ENCODE measurements around the gene TMEM150B. TPM values are rescaled to one million over a fixed set of nuclear protein-coding genes. Genes with fewer than 3 reads are reported as not detected.

The TMEM150B gene
- polyA plus RNA-seq, 2 of the 4 experiments (the other 2 are of a cell fraction), result 0.26 to 0.39 TPM

DNA sequence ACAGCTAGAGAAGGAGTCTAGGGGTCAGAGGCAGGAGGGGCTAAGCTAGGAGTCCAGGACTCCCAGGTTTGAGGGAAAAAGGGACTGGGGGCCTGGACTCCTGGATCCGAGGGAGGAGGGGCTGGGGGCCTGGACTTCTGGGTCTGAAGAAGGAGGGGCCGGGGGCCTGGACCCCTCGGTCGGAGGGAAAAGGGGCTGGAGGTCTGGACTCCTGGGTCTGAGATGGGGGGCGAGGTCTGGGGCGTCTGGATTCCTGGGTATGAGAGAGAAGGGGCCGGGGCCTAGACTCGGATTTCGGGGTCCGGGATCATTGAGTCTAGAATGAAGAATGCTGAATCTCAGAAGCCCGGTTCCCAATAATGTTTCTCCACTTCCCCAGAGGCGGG, 22.8 kb downstream of the TMEM150B start:
- DNase-seq (ENCODE audit: low read depth in 1 of 2, low spot score in 1 of 2) (no peak), FAIRE-seq (no peak), ATAC-seq (no peak)
- POLR2A ChIA-PET, result interaction anchor here (0.8 to 2.4 kb wide), 8 partner anchors 11 to 174 kb away, joined by 3 to 14 read pairs (median 4); partner anchors contain the start of genes HSPBP1, KMT5C, TMEM238 and UBE2S
- peaks cover 6% of the 10 kb centered on the region; the same call in 2 of the 3 replicates for H3K4me1 ChIP-seq
- CTCF ChIA-PET, result interaction anchor here (0.6 to 10.1 kb wide), 46 partner anchors 12 to 304 kb away, joined by 3 to 306 read pairs (median 8); partner anchors contain the start of genes BRSK1, GARIN5B, HSPBP1 and IL11
- peak overlapping the region; percentile 87 to 88 for H3K27ac ChIP-seq
- 39% methylated on average over 12 of the region's 12 CpGs for WGBS (ENCODE audit: missing lambda C conversion rate)
- peak overlapping the region; percentile 54 for H3K4me3 ChIP-seq
- no peaks in the 10 kb centered on the region for H3K9me3 ChIP-seq
- no peak for TF ChIP-seq RNF2 (IDR thresholded peaks at IDR 0.05; ENCODE audit: borderline replicate concordance, low read depth)
- TF ChIP-seq SREBF2 (IDR thresholded peaks at IDR 0.05), result no peak
- no peak for TF ChIP-seq NFE2L2 (conservative IDR thresholded peaks at IDR 0.05; ENCODE audit: low read length)
- no peak for TF ChIP-seq HDAC2 (IDR thresholded peaks at IDR 0.05)
- no peak for TF ChIP-seq RARB (CRISPR knock-in tag; IDR thresholded peaks at IDR 0.05)
- no peak for TF ChIP-seq JUN (IDR thresholded peaks at IDR 0.05)
- H3K4me2 ChIP-seq, result peak overlapping the region; percentile 97

DNA sequence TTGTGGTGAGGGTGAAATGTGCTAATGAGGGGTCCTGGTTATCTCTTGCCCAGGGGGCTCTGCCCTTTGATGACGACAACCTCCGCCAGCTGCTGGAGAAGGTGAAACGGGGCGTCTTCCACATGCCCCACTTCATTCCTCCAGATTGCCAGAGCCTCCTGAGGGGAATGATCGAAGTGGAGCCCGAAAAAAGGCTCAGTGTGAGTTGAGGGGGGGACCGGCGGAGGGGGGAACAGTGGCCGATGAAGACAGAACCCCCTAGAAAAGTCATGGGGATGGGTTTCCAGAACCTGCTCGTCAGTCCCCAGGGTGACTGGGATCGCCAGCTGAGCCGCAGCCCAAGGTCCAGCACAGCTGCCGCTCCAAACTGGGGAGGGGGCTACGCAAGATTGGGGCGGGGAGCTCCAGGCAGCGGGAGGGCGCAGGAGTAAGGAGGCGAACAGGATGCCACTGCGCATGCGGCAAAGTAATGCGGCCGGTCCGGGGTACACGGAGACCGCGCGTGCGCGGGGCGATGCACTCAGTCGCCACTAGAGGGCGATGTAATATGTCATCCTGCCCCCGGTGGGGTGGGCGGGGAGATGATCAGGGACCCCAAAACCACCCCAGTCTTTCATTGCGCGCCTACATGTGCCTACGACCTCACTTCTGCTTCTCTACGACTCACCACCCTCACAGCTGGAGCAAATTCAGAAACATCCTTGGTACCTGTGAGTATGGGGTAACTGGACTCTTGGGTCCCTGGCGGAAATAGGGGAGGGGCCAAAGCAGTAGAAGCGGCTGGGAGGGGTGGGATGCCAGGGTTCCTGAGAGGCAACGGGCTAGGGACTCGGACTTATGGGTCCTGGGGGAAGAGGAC, 23.5 kb downstream of the TMEM150B start:
- H3K27ac ChIP-seq, result peak overlapping the region; percentile 87 to 88
- DNase-seq (ENCODE audit: low read depth in 1 of 2, low spot score in 1 of 2) (peak; percentile 82 to 100), ATAC-seq (peak; percentile 72 to 88), FAIRE-seq (no peak)
- TF ChIP-seq POLR2A (IDR thresholded peaks at IDR 0.05; ENCODE audit: low read length), result peak; percentile 56
- TF ChIP-seq, protein P1, sequence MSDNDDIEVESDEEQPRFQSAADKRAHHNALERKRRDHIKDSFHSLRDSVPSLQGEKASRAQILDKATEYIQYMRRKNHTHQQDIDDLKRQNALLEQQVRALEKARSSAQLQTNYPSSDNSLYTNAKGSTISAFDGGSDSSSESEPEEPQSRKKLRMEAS (IDR thresholded peaks at IDR 0.05), result peak; percentile 66
- TF ChIP-seq CHD2 (IDR thresholded peaks at IDR 0.05; ENCODE audit: low read length, partially characterized antibody), result no peak
- no peak for TF ChIP-seq POLR2AphosphoS2 (conservative IDR thresholded peaks at IDR 0.05; ENCODE audit: low read length)
- peak; percentile 83 to 92 for TF ChIP-seq RAD21 (conservative IDR thresholded peaks at IDR 0.05 in 1 of 2, IDR thresholded peaks at IDR 0.05 in 1 of 2)
- TF ChIP-seq, protein P2, sequence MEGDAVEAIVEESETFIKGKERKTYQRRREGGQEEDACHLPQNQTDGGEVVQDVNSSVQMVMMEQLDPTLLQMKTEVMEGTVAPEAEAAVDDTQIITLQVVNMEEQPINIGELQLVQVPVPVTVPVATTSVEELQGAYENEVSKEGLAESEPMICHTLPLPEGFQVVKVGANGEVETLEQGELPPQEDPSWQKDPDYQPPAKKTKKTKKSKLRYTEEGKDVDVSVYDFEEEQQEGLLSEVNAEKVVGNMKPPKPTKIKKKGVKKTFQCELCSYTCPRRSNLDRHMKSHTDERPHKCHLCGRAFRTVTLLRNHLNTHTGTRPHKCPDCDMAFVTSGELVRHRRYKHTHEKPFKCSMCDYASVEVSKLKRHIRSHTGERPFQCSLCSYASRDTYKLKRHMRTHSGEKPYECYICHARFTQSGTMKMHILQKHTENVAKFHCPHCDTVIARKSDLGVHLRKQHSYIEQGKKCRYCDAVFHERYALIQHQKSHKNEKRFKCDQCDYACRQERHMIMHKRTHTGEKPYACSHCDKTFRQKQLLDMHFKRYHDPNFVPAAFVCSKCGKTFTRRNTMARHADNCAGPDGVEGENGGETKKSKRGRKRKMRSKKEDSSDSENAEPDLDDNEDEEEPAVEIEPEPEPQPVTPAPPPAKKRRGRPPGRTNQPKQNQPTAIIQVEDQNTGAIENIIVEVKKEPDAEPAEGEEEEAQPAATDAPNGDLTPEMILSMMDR (IDR thresholded peaks at IDR 0.05), result peak; percentile 99
- TF ChIP-seq, protein P3, sequence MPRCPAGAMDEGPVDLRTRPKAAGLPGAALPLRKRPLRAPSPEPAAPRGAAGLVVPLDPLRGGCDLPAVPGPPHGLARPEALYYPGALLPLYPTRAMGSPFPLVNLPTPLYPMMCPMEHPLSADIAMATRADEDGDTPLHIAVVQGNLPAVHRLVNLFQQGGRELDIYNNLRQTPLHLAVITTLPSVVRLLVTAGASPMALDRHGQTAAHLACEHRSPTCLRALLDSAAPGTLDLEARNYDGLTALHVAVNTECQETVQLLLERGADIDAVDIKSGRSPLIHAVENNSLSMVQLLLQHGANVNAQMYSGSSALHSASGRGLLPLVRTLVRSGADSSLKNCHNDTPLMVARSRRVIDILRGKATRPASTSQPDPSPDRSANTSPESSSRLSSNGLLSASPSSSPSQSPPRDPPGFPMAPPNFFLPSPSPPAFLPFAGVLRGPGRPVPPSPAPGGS (IDR thresholded peaks at IDR 0.05), result 0 out of 3 replicates have a peak, but pooled peaks have one; percentile 28
- 0 out of 2 replicates have a peak, but pooled peaks have one; percentile 54 for TF ChIP-seq MAZ (IDR thresholded peaks at IDR 0.05; ENCODE audit: borderline replicate concordance, low read depth, low read length)
- peak; percentile 96 for TF ChIP-seq SMC3 (IDR thresholded peaks at IDR 0.05)
- POLR2A ChIA-PET, result interaction anchor here (0.5 to 2.4 kb wide), 9 partner anchors 11 to 175 kb away, joined by 3 to 14 read pairs (median 4); partner anchors contain the start of genes HSPBP1, KMT5C, TMEM238 and UBE2S
- no peaks in the 10 kb centered on the region for H3K9me3 ChIP-seq
- 13% methylated on average over 39 of the region's 42 CpGs for WGBS (ENCODE audit: missing lambda C conversion rate)
- peaks cover 6% of the 10 kb centered on the region; the same call in 2 of the 3 replicates for H3K4me1 ChIP-seq
- peak overlapping the region; percentile 54 for H3K4me3 ChIP-seq
- CTCF ChIA-PET, result interaction anchor here (0.6 to 10.1 kb wide), 71 partner anchors 12 to 351 kb away, joined by 3 to 306 read pairs (median 5); partner anchors contain the start of genes BRSK1, GARIN5B, HSPBP1 and IL11
- peak overlapping the region; percentile 97 for H3K4me2 ChIP-seq

DNA sequence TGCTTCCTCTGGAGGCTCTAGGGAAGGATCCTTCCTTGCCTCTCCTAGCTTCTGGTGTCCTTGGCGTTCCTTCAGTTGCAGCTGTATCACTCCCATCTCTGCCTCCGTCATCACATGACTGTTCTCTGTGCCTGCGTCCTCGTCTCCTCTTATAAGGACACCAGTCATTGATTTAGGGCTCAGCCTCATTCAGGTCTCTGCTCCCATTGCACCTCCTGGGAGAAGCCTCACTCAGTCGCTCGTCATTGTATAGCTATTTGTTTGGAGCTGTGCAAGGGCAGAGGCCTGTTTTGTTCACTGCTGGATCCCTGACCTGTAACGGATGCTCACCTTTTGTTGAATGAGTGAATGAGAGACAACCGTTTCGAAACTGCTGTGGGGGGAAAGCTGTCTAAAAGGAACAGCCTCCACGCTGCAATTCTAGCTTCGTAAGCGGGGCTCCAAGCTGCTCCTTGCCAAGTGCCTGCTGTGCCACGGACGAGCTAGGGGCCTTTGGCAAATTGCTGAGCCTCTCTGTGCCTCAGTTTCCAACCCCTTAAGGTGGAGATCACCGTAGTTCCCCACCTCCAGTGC, 24.2 kb downstream of the TMEM150B start:
- CTCF ChIA-PET, result interaction anchor here (0.6 to 10.1 kb wide), 67 partner anchors 11 to 352 kb away, joined by 3 to 306 read pairs (median 6); partner anchors contain the start of genes BRSK1, GARIN5B, HSPBP1 and KMT5C
- ATAC-seq (no peak), DNase-seq (ENCODE audit: low read depth in 1 of 2, low spot score in 1 of 2) (no peak), FAIRE-seq (no peak)
- Histone ChIP-seq H3K4me2 (peak overlapping the region; percentile 97), H3K4me3 (no peak overlapping the region), H3K9me3 (no peaks in the 10 kb centered on the region), H3K27ac (peak overlapping the region; percentile 87 to 88; a peak in 5 of 6 replicates), H3K4me1 (peaks cover 6% of the 10 kb centered on the region; the same call in 2 of the 3 replicates)
- POLR2A ChIA-PET, result interaction anchor here (0.5 to 2.4 kb wide), 6 partner anchors 12 to 106 kb away, joined by 3 to 14 read pairs (median 6); partner anchors contain the start of genes KMT5C, TMEM238 and UBE2S
- WGBS (ENCODE audit: missing lambda C conversion rate), result 68% methylated on average over 15 of the region's 15 CpGs
- no peak for TF ChIP-seq GATA3 (IDR thresholded peaks at IDR 0.05; ENCODE audit: borderline replicate concordance)
- TF ChIP-seq ZFP36 (IDR thresholded peaks at IDR 0.05; ENCODE audit: borderline replicate concordance, partially characterized antibody), result no peak
- TF ChIP-seq, protein P4, sequence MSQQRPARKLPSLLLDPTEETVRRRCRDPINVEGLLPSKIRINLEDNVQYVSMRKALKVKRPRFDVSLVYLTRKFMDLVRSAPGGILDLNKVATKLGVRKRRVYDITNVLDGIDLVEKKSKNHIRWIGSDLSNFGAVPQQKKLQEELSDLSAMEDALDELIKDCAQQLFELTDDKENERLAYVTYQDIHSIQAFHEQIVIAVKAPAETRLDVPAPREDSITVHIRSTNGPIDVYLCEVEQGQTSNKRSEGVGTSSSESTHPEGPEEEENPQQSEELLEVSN (IDR thresholded peaks at IDR 0.05; ENCODE audit: borderline replicate concordance, low read depth), result no peak
- TF ChIP-seq ZC3H11A (IDR thresholded peaks at IDR 0.05), result no peak
- no peak for TF ChIP-seq RNF2 (IDR thresholded peaks at IDR 0.05; ENCODE audit: borderline replicate concordance, low read depth)
- TF ChIP-seq, protein P5, sequence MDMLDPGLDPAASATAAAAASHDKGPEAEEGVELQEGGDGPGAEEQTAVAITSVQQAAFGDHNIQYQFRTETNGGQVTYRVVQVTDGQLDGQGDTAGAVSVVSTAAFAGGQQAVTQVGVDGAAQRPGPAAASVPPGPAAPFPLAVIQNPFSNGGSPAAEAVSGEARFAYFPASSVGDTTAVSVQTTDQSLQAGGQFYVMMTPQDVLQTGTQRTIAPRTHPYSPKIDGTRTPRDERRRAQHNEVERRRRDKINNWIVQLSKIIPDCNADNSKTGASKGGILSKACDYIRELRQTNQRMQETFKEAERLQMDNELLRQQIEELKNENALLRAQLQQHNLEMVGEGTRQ (IDR thresholded peaks at IDR 0.05), result no peak
- TF ChIP-seq HOXB5 (CRISPR knock-in tag; IDR thresholded peaks at IDR 0.05), result no peak

Measured in A549 (cell line).